Effector memory CD4-positive, alpha-beta T cell (primary cell): Measurements from ENCODE around the gene TRPV2.

Source experiments
- DNase-seq, 3 donors: peaks; one replicate each; pipeline ENCODE4 v3.0.0-alpha.2; 2020
- H3K27ac ChIP-seq: 2 replicates; pipeline ENCODE4 v1.7.0; 2013; ENCODE audit warnings: mild to moderate bottlenecking, low read length, moderate library complexity; ENCODE audit not compliant: insufficient read depth, poor library complexity, severe bottlenecking
- H3K27me3 ChIP-seq: replicated peaks from 2 replicates; pipeline ENCODE4 v1.7.0; 2013; ENCODE audit warnings: mild to moderate bottlenecking, low read length; ENCODE audit not compliant: insufficient read depth, control insufficient read depth, poor library complexity, severe bottlenecking
- H3K36me3 ChIP-seq: 2 replicates; pipeline ENCODE4 v1.7.0; 2013; ENCODE audit warnings: mild to moderate bottlenecking, low read length, moderate library complexity; ENCODE audit not compliant: control insufficient read depth, insufficient read depth
- H3K4me1 ChIP-seq: 2 replicates; pipeline ENCODE4 v1.7.0; 2013; ENCODE audit warnings: low read length, mild to moderate bottlenecking; ENCODE audit not compliant: control insufficient read depth, insufficient read depth, poor library complexity, severe bottlenecking
- H3K4me3 ChIP-seq: 2 replicates; pipeline ENCODE4 v1.7.0; 2013; ENCODE audit warnings: low read length, low read depth, mild to moderate bottlenecking; ENCODE audit not compliant: insufficient read depth, poor library complexity, severe bottlenecking
- H3K9me3 ChIP-seq: 2 replicates; pipeline ENCODE4 v1.7.0; 2013; ENCODE audit warnings: mild to moderate bottlenecking, low read length, moderate library complexity; ENCODE audit not compliant: control insufficient read depth

The TRPV2 gene

GRCh38 chr17:16473044-16474011, 58.0 kb downstream of the TRPV2 start:
- H3K9me3 ChIP-seq, result no peaks in the 10 kb centered on the region
- no peaks in the 10 kb centered on the region for H3K27me3 ChIP-seq
- H3K27ac ChIP-seq, result no peak overlapping the region
- H3K36me3 ChIP-seq, result no peaks in the 10 kb centered on the region
- no peaks in the 10 kb centered on the region for H3K4me1 ChIP-seq
- H3K4me3 ChIP-seq, result no peak overlapping the region
- DNase-seq, result no peak

- Histone ChIP-seq H3K36me3 (no peaks in the 10 kb centered on the region), H3K9me3 (no peaks in the 10 kb centered on the region), H3K4me1 (no peaks in the 10 kb centered on the region), H3K27ac (no peak overlapping the region), H3K27me3 (no peaks in the 10 kb centered on the region), H3K4me3 (no peak overlapping the region)
- no peak for DNase-seq
Observed at GRCh38 chr17:16474012-16474725, 58.8 kb downstream of the TRPV2 start.

- H3K4me1 ChIP-seq, result no peaks in the 10 kb centered on the region
- H3K27ac ChIP-seq, result no peak overlapping the region
- H3K4me3 ChIP-seq, result no peak overlapping the region
Observed at GRCh38 chr17:16475179-16475704, 59.9 kb downstream of the TRPV2 start.

GRCh38 chr17:16477255-16477654, 61.9 kb downstream of the TRPV2 start:
- H3K9me3 ChIP-seq, result no peaks in the 10 kb centered on the region
- H3K36me3 ChIP-seq, result no peaks in the 10 kb centered on the region
- no peak overlapping the region for H3K4me3 ChIP-seq
- H3K4me1 ChIP-seq, result no peaks in the 10 kb centered on the region
- no peak for DNase-seq
- no peaks in the 10 kb centered on the region for H3K27me3 ChIP-seq
- no peak overlapping the region for H3K27ac ChIP-seq

More at GRCh38 chr17:16475179-16475704, 59.9 kb downstream of the TRPV2 start:
- DNase-seq, result no peak
- H3K27me3 ChIP-seq, result no peaks in the 10 kb centered on the region
- no peaks in the 10 kb centered on the region for H3K9me3 ChIP-seq
- H3K36me3 ChIP-seq, result no peaks in the 10 kb centered on the region

- Histone ChIP-seq H3K27ac (no peak overlapping the region), H3K4me3 (no peak overlapping the region), H3K4me1 (no peaks in the 10 kb centered on the region)
Observed at GRCh38 chr17:16477666-16478065, 62.3 kb downstream of the TRPV2 start.

GRCh38 chr17:16478649-16479048, 63.3 kb downstream of the TRPV2 start:
- DNase-seq, result no peak
- H3K9me3 ChIP-seq, result no peaks in the 10 kb centered on the region
- H3K4me3 ChIP-seq, result no peak overlapping the region
- H3K36me3 ChIP-seq, result no peaks in the 10 kb centered on the region
- no peak overlapping the region for H3K27ac ChIP-seq
- H3K27me3 ChIP-seq, result no peaks in the 10 kb centered on the region
- no peaks in the 10 kb centered on the region for H3K4me1 ChIP-seq

More at GRCh38 chr17:16477666-16478065, 62.3 kb downstream of the TRPV2 start:
- Histone ChIP-seq H3K36me3 (no peaks in the 10 kb centered on the region), H3K9me3 (no peaks in the 10 kb centered on the region), H3K27me3 (no peaks in the 10 kb centered on the region)
- no peak for DNase-seq

GRCh38 chr17:16479264-16479663, 63.9 kb downstream of the TRPV2 start:
- H3K9me3 ChIP-seq, result no peaks in the 10 kb centered on the region
- no peak overlapping the region for H3K27ac ChIP-seq
- no peak for DNase-seq
- H3K36me3 ChIP-seq, result no peaks in the 10 kb centered on the region
- H3K27me3 ChIP-seq, result no peaks in the 10 kb centered on the region
- no peaks in the 10 kb centered on the region for H3K4me1 ChIP-seq
- no peak overlapping the region for H3K4me3 ChIP-seq

GRCh38 chr17:16480995-16481394, 65.6 kb downstream of the TRPV2 start:
- H3K4me3 ChIP-seq, result no peak overlapping the region
- no peak overlapping the region for H3K27ac ChIP-seq
- no peaks in the 10 kb centered on the region for H3K4me1 ChIP-seq
- DNase-seq, result no peak
- H3K9me3 ChIP-seq, result no peaks in the 10 kb centered on the region
- H3K36me3 ChIP-seq, result no peaks in the 10 kb centered on the region
- H3K27me3 ChIP-seq, result no peaks in the 10 kb centered on the region

- Histone ChIP-seq H3K36me3 (no peaks in the 10 kb centered on the region), H3K9me3 (no peaks in the 10 kb centered on the region), H3K4me1 (no peaks in the 10 kb centered on the region), H3K27me3 (no peaks in the 10 kb centered on the region), H3K4me3 (no peak overlapping the region), H3K27ac (no peak overlapping the region)
- no peak for DNase-seq
Observed at GRCh38 chr17:16482253-16482652, 66.9 kb downstream of the TRPV2 start.
